ENCODE data around the gene CD93. TPM values are rescaled to one million over a fixed set of nuclear protein-coding genes. Genes with fewer than 3 reads are reported as not detected.
A peak's percentile ranks its signal among the peaks of the same experiment; 100 is the strongest.

CD93 gene
- total RNA-seq, 1 donor from 2014 or later: not detected

DNA sequence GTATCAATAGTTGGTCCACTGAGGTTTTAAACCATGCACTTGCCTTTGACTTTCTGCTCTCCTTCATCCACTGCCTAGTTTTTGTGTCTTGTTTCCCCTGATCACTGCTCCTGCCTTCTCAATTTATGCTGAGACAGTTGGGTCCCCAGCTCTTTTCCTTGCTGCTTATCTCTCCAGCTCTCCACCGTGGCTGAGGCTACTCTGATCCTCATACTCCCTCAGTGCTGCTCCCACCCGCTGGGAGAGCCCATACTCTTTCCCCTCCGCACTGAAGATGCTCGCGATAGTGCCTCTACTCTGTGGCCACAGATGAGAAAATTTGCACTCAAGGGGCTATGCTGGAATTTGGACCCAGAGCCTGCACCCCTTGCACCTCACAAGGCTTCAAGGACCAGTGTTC is 33.2 kb downstream of the CD93 start:
- Histone ChIP-seq H3K4me3 (no peak overlapping the region), H3K36me3 (no peaks in the 10 kb centered on the region), H3K27me3 (peaks cover 62% of the 10 kb centered on the region), H3K4me1 (peaks cover 10% of the 10 kb centered on the region), H3K27ac (no peak overlapping the region), H2AFZ (replicated peaks) (no peak overlapping the region), H3K9ac (no peak overlapping the region), H3K4me2 (no peak overlapping the region), H3F3A (ENCODE audit: low read depth) (peaks cover 18% of the 10 kb centered on the region), H3K79me2 (ENCODE audit: low read depth) (no peaks in the 10 kb centered on the region), H4K20me1 (ENCODE audit: low read depth) (peaks cover 16% of the 10 kb centered on the region), H3K9me3 (ENCODE audit: low read depth) (no peaks in the 10 kb centered on the region)
- Mint-ChIP-seq H3K27me3 (ENCODE audit: insufficient read depth, low read depth) (peaks cover 29% of the 10 kb centered on the region), H3K4me3 (peak overlapping the region; percentile 4), H3K27ac (no peak overlapping the region), H3K36me3 (no peaks in the 10 kb centered on the region), H3K9me3 (peaks cover 4% of the 10 kb centered on the region), H3K4me1 (peaks cover 12% of the 10 kb centered on the region)
- no peak for DNase-seq (ENCODE audit: low spot score)
- TF ChIP-seq EZH2phosphoT487 (IDR thresholded peaks at IDR 0.05) (no peak), EZH2 (IDR thresholded peaks at IDR 0.05) (no peak), CTCF (IDR thresholded peaks at IDR 0.05) (no peak)

- H3K9me3 Mint-ChIP-seq: peaks cover 4% of the 10 kb centered on the region
- H2AFZ ChIP-seq (replicated peaks): peak overlapping the region; percentile 93
- peaks cover 42% of the 10 kb centered on the region for H3K27me3 Mint-ChIP-seq (ENCODE audit: insufficient read depth, low read depth)
- H3F3A ChIP-seq (ENCODE audit: low read depth): peaks cover 18% of the 10 kb centered on the region
- H3K27ac Mint-ChIP-seq: no peak overlapping the region
- H3K4me3 ChIP-seq: peak overlapping the region; percentile 49
- peaks cover 81% of the 10 kb centered on the region for H3K27me3 ChIP-seq
- H3K27ac ChIP-seq: no peak overlapping the region
- peaks cover 12% of the 10 kb centered on the region for H3K4me1 Mint-ChIP-seq
- H3K4me2 ChIP-seq: peak overlapping the region; percentile 87
- no peak overlapping the region for H3K9ac ChIP-seq
- no peaks in the 10 kb centered on the region for H3K36me3 Mint-ChIP-seq
- H3K79me2 ChIP-seq (ENCODE audit: low read depth): no peaks in the 10 kb centered on the region
- peaks cover 17% of the 10 kb centered on the region for H4K20me1 ChIP-seq (ENCODE audit: low read depth)
- peak overlapping the region; percentile 88 for H3K4me3 Mint-ChIP-seq
- H3K36me3 ChIP-seq: no peaks in the 10 kb centered on the region
- H3K4me1 ChIP-seq: peaks cover 10% of the 10 kb centered on the region
- peak; percentile 93 for DNase-seq (ENCODE audit: low spot score)
- TF ChIP-seq EZH2 (IDR thresholded peaks at IDR 0.05) (no peak), CTCF (IDR thresholded peaks at IDR 0.05) (peak; percentile 82)
- H3K9me3 ChIP-seq (ENCODE audit: low read depth): no peaks in the 10 kb centered on the region
Measured at GRCh38 chr20:23050847-23051627, 35.1 kb downstream of the CD93 start.

GRCh38 chr20:23050076-23050838 is 35.9 kb downstream of the CD93 start:
- DNase-seq (ENCODE audit: low spot score): peak; percentile 47
- Histone ChIP-seq H3K27me3 (peaks cover 88% of the 10 kb centered on the region), H3K4me2 (peak overlapping the region; percentile 87), H3K4me3 (peak overlapping the region; percentile 49), H3F3A (ENCODE audit: low read depth) (peaks cover 18% of the 10 kb centered on the region), H3K36me3 (no peaks in the 10 kb centered on the region), H3K27ac (no peak overlapping the region), H2AFZ (replicated peaks) (peak overlapping the region; percentile 73), H4K20me1 (ENCODE audit: low read depth) (peaks cover 17% of the 10 kb centered on the region), H3K9me3 (ENCODE audit: low read depth) (no peaks in the 10 kb centered on the region), H3K9ac (no peak overlapping the region), H3K4me1 (peaks cover 10% of the 10 kb centered on the region), H3K79me2 (ENCODE audit: low read depth) (no peaks in the 10 kb centered on the region)
- Mint-ChIP-seq H3K9me3 (peaks cover 4% of the 10 kb centered on the region), H3K4me1 (peaks cover 12% of the 10 kb centered on the region), H3K27me3 (ENCODE audit: insufficient read depth, low read depth) (peaks cover 45% of the 10 kb centered on the region), H3K36me3 (no peaks in the 10 kb centered on the region), H3K4me3 (peak overlapping the region; percentile 88), H3K27ac (no peak overlapping the region)
- TF ChIP-seq EZH2phosphoT487 (IDR thresholded peaks at IDR 0.05): no peak
- no peak for TF ChIP-seq EZH2 (IDR thresholded peaks at IDR 0.05)
- no peak for TF ChIP-seq CTCF (IDR thresholded peaks at IDR 0.05)
